Neutrophil (primary cell): ENCODE measurements around the gene LIPG.

Experiments
- H3K27ac ChIP-seq: fragments of 200-600 bp; sonication (generic); 2 replicates; pipeline ENCODE4 v1.5.1; 2016; ENCODE audit warnings: mild to moderate bottlenecking, moderate library complexity
- H3K27me3 ChIP-seq: fragments of 200-600 bp; sonication (generic); 2 replicates; pipeline ENCODE4 v1.6.0; 2016; ENCODE audit warnings: mild to moderate bottlenecking
- H3K36me3 ChIP-seq: fragments of 200-600 bp; sonication (generic); 2 replicates; pipeline ENCODE4 v1.5.1; 2017
- H3K4me1 ChIP-seq, 2 experiments: fragments of 200-600 bp in 1 of 2; sonication (generic) in 1 of 2; 1 replicate in 1 of 2; 2 replicates in 1 of 2; pipeline versions ENCODE4 v1.5.1 to v1.6.1; 2013 to 2016; ENCODE audit warnings: low read depth in 1 of 2, low read length in 1 of 2, mild to moderate bottlenecking in 1 of 2, moderate library complexity in 1 of 2; ENCODE audit not compliant: control insufficient read depth in 1 of 2, insufficient read depth in 1 of 2
- H3K4me3 ChIP-seq, 2 experiments: fragments of 200-600 bp in 1 of 2; sonication (generic) in 1 of 2; 1 replicate in 1 of 2; 2 replicates in 1 of 2; pipeline ENCODE4 v1.5.1; 2013 to 2016; ENCODE audit warnings: low read depth in 1 of 2, low read length in 1 of 2, mild to moderate bottlenecking in 1 of 2, moderate library complexity in 1 of 2
- H3K9me3 ChIP-seq: fragments of 200-600 bp; sonication (generic); 2 replicates; pipeline ENCODE4 v1.5.1; 2016
- CTCF ChIP-seq: fragments of 200-600 bp; sonication (generic); IDR thresholded peaks from 2 replicates; pipeline ENCODE4 v1.5.1; 2016; ENCODE audit warnings: antibody characterized with exemption

Gene LIPG

GRCh38 chr18:49525981-49526380 is 35.9 kb upstream of the LIPG start:
- TF ChIP-seq CTCF = no peak
- H3K4me1 ChIP-seq = no peaks in the 10 kb centered on the region
- H3K9me3 ChIP-seq = no peaks in the 10 kb centered on the region
- H3K36me3 ChIP-seq = no peaks in the 10 kb centered on the region
- H3K27me3 ChIP-seq = no peaks in the 10 kb centered on the region
- no peak overlapping the region for H3K4me3 ChIP-seq
- H3K27ac ChIP-seq = no peak overlapping the region

- Histone ChIP-seq H3K4me3 (no peak overlapping the region), H3K27ac (no peak overlapping the region), H3K27me3 (no peaks in the 10 kb centered on the region), H3K36me3 (no peaks in the 10 kb centered on the region), H3K4me1 (no peaks in the 10 kb centered on the region), H3K9me3 (no peaks in the 10 kb centered on the region)
- no peak for TF ChIP-seq CTCF
Observed at GRCh38 chr18:49527631-49528327, 34.1 kb upstream of the LIPG start.

- Histone ChIP-seq H3K36me3 (no peaks in the 10 kb centered on the region), H3K27ac (no peak overlapping the region), H3K4me1 (no peaks in the 10 kb centered on the region), H3K27me3 (no peaks in the 10 kb centered on the region), H3K4me3 (no peak overlapping the region), H3K9me3 (no peaks in the 10 kb centered on the region)
- TF ChIP-seq CTCF = no peak
Observed at GRCh38 chr18:49529596-49529995, 32.3 kb upstream of the LIPG start.

- Histone ChIP-seq H3K36me3 (no peaks in the 10 kb centered on the region), H3K4me3 (no peak overlapping the region), H3K4me1 (no peaks in the 10 kb centered on the region), H3K27ac (no peak overlapping the region), H3K9me3 (no peaks in the 10 kb centered on the region), H3K27me3 (peaks cover 4% of the 10 kb centered on the region)
- no peak for TF ChIP-seq CTCF
Observed at GRCh38 chr18:49531678-49532153, 30.1 kb upstream of the LIPG start.

GRCh38 chr18:49534846-49535601 is 26.8 kb upstream of the LIPG start:
- TF ChIP-seq CTCF = no peak
- Histone ChIP-seq H3K4me3 (no peak overlapping the region), H3K36me3 (no peaks in the 10 kb centered on the region), H3K27ac (no peak overlapping the region), H3K27me3 (peaks cover 4% of the 10 kb centered on the region), H3K9me3 (no peaks in the 10 kb centered on the region), H3K4me1 (no peaks in the 10 kb centered on the region)
